Stimulated activated CD4-positive, alpha-beta T cell treated with anti-CD3 and anti-CD28 coated beads, Interleukin-1b, Interleukin-23, amount 100 ng/mL, for 24 hours (primary cell): ENCODE results near the gene SLC35D2.
"Not testable (repeated sequence)": the region's sequence is repeated elsewhere in the genome, so short reads cannot be mapped to it uniquely, and the experiment has no call there.

ENCODE experiments used
- DNase-seq, 4 experiments: peaks; one replicate each; pipeline ENCODE4 v3.0.0-alpha.2; 2020; ENCODE audit warnings: low read depth in 4 of 4, low spot score in 1 of 4

SLC35D2 gene

DNA sequence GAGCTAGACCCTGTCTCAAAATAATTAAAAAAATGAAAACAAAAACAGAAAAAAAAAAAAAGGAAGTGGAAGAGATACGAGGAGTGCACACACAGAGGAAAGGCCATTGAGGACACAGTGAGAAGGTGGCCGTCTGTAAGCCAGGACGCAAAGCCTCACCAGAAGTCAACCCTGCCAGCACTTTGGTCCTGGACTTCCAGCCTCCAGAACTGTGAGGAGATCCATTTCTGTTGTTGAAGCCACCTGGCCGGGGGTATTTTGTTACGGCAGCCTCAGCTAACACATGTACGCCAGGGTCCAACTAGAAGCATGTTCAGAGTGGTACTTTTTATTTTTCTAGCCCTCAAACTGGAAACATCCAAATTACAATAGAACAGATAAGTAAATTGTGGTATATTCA is 21.8 kb downstream of the SLC35D2 start:
- no peak for DNase-seq

DNA sequence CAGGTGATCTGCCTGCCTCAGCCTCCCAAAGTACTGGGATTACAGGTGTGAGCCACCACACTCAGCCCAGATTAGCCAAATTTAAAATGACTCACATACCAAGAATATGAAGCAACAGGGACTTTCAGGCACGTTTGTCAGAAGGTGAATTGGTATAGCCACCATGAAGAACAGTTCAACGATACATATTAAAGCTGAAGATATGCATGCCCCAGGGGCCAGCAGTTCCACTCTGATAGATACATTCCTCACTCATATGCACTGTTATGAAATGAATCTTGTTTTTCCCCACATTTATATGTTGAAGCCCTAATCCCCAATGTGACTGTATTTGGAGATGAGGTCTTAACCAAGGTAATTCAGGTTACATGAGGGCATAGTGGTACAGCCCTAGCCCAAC is 22.5 kb downstream of the SLC35D2 start:
- DNase-seq: no peak

DNA sequence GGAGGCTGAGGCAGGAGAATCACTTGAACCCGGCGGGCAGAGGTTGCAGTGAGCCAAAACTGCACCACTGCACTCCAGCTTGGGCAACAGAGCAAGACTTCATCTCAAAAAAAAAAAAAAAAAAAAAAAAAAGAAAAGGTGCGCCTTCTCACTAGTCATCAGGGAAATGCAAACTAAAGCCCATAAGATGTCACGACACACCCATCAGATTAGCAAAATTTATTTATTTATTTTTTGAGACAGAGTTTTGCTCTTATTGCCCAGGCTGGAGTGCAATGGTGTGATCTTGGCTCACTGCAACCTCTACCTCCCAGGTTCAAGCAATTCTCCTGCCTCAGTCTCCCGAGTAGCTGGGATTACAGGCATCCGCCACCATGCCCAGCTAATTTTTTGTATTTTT is 23.0 kb downstream of the SLC35D2 start:
- not testable (repeated sequence) for DNase-seq

DNA sequence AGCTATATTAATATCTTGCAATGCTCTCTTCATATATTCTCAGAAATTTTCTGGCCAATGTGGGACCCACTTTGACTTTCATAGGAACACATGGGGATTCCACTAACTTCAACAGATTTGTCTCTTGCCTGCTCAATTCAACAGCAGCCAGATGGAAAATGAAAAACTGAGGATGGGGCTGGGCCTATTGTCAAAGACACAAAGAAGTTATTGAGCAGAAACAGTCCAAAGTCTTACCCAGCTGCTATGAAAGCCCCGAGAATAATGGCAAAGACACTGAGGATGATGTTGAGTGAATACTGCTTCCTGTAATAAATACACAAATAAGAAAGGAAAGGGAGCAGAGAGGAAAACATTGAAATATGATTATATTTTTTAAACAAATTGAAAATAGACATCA is 32.6 kb downstream of the SLC35D2 start:
- DNase-seq: no peak

DNA sequence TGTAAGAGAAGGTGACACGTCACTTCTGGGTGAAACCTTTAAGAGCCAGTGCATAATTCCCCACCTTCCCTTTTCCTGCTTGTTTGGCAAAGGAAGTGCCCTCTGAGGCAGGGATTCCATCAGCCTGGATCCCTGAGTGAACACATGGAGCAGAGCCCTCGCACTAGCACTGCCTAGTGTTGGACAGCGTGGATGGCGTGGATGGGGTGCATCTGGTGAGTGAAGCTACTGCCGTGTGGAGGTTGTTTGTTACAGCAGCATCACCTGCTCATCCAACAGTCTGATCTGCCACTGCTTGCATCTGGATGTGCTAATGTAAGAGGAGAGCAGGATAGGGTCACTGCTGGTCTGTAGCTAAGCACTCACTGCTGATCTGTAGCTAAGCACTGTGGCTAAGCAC is 35.2 kb downstream of the SLC35D2 start:
- no peak for DNase-seq

DNA sequence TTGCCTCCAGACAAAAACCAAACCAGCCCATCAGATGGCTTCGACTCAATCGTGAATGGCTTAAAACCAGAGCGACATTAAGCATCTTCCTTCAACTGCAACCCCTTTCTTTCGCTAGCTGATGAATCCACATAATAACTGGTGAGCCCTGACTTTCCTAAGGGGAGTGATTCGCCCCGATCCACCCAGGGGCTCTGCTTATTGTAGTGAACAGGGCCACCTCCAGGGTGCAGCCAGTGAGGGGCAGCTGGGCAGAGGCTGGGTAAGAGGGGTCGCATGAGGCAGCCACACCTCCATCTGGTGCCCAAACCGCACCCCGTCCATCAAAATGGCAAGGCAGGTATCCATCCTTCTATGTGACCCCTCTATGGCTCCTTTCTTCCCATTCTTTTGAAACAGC is 38.0 kb downstream of the SLC35D2 start:
- DNase-seq: no peak

DNA sequence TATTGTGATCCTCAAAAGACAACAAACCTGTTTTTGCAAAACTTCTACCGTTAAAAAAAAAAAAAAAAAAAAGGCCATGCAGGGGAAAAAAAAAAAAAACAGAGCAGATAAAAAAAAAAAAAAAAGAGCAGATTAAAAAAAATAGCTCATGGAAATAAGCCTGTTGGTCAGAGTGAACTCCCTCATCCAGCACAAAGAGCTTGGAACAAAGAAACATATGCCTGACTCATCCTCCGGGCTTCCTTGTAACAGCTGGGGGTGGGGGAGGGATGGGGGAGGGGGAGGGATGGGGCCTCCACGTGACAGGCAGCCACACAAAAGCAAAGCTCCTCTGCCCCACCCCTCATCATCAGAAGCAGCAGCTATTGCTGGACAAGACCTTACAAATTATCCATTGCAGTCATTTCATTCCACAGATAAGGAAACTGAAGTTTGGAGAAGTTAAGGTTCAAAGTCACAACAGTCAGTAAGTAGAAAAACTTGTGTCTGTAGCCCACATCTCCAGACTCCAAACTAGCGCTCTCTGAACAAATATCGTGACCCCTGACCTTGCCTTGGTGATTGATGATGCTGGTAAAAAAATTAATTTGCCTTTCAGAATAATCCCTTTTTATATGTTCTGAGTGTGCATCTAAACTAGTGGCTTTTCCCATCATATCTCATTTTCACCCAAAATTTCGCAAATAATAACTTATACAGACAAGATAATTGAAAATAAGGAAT is 38.9 kb downstream of the SLC35D2 start:
- DNase-seq: no peak

DNA sequence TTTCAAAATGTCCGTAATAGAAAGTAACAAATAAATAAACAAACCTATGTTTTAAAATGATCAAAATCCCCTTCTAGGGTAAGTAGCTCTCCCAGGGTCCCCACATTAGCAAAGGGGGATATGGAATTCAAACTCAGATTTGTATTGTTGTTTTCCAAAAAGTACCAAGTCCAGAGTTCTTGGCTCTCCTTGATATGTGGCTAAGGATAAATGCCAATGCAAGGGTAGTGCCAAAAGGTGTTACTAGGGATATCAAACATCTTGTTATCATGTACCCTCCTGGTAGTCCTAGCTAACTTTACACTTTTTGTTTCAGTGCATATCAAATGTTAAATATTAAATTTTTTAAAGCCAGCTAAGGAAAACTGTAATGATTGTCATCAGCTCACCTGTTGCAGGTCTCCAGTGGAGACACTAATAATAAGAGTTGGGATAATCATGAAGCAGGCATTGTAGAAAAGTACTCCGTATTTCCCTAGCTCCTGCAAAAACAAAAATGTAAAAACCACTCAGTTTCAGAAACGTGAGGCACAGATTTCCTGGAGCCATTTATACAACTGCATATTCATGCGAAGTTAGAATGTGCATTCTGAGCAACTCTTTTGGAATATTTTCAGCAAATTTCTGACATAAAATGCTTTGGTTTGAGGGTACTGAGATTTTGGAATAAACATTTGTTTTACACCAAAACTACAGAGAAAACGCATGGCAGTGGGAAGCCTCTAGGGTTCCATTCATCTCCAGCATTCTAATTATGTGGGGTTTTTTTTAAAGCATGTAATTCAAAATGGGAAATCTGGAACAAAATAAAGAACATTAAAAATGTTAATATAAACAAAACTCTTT is 39.8 kb downstream of the SLC35D2 start:
- no peak for DNase-seq

DNA sequence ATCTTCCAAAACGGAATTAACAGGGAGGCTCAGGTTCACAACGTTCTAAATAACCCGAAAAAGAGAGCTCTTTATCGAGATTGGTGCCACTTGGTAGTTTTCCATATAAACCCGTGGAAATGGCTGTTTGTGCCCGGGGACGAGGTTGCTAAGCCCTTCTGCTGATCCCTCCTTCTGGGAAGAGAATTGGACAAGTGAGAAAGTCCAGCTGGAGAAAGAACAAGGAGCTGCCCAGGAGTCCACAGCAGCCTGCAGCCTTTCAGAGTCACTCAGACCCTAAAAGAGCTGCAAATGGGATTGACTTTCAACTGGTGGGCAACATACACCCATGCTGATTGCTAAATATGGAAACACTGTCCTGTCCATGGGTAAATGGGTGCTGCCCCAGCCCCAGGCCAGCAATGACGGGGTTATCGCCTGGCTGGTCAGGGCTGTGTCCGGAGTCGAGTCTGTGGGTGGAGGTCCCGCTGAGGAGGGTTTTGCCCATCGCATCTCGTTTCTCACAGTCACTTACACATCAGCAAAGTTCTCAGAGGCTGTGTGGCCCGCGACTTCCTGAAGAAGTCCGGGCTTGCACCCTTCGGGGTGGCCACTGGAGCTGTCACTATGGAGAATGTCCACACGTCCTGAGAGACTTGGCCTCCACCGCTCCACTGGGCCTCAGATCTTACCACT is 40.8 kb downstream of the SLC35D2 start:
- no peak for DNase-seq

DNA sequence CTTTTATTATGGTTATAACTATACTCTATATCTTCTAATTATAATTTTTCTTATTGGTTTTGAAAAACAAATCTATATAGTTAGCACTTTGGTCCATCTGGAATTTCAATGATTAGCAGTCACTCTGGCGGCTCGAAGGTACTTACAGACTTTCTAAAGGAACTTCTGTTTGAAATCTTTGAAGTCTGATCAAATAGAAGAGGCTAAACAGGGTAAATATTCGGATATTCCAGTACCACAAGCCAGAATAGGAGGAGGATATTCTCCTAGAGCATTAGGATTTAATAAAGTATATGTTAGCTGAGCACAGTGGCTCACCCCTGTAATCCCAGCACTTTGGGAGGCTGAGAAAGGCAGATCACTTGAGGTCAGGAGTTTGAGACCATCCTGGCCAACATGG is 42.8 kb downstream of the SLC35D2 start:
- DNase-seq: no peak

DNA sequence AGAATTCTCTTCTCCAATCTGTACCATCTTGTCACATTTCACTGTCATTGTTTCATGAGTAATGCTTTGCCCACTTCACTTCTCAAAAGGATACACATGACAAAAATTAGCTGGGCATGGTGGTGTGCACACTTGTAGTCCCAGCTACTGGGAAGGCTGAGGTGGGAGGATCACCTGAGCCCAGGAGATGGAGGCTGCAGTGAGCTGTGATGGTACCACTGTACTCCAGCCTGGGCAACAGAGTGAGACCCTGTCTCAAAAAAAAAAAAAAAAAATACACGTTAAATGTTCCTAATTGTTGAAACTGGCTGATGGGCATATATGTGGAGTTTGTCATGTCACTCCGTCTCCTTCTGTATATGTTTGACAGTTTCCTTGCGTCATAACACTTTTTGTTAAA is 45.2 kb downstream of the SLC35D2 start:
- no peak for DNase-seq

DNA sequence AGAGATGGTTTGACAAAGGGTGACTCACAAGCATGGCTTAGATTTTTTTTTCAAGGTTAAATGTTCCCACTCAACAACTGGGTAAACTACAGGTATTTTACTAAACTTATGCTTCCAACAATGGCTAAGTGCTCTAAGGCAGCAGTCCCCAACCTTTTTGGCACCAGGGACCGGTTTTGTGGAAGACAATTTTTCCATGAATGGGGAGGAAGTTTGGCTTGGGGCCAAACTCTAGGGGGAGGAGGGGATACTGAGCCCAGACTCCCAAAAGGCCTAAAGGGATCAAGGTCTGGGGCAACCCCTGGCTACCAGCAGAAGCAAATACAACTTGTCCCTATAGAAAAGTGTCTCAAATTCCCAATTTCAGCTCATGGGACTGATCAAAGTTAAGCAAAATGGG is 49.6 kb downstream of the SLC35D2 start:
- no peak for DNase-seq

DNA sequence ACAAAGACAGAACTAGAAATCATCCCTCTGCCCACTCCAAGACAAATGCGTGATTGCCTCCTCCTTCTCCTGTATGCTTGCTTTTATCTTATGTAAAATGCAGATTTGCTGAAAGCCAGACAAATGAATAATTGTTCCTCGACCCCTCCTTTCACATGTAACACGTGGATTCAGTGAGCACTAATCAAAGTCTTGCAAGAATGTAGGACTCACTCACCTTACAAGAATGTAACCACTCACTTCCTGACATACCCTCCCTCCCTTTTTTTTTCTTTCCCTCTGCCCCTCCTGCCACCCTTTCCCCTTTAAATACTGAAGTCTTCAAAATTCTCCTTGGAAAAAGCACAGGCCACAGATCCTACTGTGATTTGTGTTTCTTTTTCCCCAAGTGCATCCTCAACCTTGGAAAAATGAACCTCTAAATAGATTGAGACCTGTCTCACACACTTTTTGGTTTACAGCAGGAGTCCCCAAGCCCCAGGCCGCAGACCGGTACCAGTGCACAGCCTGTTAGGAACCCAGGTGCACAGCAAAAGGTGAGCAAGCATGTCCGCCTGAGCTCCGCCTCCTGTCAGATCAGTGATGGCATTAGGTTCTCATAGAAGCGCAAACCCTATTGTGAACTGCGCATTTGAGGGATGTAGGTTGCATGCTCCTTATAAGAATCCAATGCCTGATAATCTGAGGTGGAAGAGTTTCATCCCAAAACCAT is 52.1 kb downstream of the SLC35D2 start:
- DNase-seq: no peak

DNA sequence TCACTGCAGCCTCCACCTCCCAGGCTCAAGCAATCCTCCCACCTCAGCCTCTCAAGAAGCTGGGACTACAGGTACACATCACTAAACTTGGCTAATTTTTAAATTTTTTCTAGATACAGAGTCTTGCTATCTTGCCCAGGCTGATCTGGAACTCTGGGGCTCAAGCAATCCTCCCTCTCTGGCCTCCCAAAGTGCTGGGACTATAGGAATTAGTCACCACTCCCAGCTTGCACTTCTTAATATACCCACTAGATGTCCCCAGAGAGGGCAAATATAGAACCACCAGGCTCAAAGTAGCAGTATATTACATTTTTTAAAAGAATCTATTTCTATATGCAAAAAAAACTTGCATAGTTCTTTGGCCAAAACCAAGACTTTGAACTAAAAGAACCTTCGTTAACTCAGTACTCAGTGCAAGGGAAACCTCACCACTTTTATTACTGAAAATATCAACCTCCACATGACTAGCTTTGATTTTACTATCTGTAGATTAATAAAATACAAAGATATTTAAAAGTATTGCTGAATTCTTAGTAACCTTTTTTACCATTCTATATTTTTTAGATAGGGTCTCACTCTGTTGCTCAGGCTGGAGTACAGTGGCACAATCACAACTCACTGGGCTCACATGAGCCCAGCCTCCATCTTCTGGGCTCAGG is 55.7 kb downstream of the SLC35D2 start:
- peak; percentile 3 to 20 (median 11) for DNase-seq

DNA sequence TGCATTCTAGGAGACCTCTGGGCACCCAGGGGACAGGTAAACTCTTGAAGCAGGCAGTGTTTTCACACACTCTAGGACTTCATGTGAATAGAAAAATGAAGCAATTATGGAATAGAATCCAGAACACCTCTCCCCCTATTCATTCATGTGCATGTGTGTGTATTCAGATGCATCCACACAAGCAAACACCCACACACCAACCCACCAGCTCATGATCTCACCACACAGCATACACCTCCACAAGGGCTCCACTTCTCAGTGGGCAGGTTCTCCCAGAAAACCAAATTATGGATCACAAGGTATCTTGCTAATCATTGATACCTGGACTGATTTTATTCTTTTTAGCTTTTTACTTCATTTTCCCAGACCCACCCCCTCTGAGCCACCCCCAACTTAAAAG is 60.3 kb downstream of the SLC35D2 start:
- no peak for DNase-seq

DNA sequence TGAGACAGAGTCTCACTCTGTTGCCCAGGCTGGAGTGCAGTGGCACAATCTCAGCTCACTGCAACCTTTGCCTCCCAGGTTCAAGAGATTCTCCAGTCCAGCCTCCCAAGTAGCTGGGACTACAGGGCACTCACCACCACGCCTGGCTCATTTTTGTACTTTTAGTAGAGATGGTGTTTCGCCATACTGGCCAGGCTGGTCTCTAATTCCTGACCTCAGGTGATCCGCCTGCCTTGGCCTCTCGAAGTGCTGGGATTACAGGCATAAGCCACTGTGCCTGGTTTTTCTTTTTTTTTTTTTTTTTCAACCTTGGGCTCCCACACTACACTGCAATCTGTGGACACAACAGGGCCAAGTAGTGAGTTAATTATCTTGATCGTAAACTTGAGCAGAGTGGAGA is 60.8 kb downstream of the SLC35D2 start:
- not testable (repeated sequence) for DNase-seq

DNA sequence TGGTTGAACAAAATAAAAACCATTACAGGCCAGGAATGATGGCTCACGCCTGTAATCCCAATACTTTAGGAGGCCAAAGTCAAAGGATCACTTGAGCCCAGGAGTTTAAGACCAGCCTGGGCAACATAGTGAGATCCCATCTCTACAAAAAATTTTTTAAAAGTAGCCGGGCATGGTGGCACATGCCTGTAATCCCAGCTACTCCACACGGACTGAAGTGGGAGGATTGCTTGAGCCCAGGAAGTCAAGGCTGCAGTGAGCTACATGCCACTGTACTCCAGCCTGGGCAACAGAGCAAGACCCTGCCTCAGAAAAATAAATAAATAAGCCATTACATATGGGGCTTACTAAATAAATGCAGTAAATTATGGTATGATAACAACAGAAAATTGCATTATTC is 61.3 kb downstream of the SLC35D2 start:
- not testable (repeated sequence) for DNase-seq

DNA sequence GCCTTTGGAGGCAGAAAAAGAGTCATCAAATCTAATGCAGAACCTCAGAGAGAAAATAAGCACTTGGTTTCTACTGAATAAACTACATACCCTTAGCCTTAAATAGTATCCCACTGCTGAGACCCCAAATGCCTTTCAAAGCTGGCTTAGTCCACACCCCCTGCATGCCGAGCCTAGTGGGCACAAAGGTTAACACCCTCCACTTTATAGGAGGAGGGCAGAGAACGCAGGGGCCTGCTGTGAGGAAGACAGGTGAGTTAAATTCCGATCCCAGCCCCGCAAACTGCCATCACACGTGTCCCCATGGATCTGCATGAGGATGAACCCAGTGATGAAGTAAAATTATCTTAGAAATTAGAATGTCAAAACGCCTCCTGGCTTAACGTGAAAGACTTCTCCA is 62.0 kb downstream of the SLC35D2 start:
- no peak for DNase-seq

DNA sequence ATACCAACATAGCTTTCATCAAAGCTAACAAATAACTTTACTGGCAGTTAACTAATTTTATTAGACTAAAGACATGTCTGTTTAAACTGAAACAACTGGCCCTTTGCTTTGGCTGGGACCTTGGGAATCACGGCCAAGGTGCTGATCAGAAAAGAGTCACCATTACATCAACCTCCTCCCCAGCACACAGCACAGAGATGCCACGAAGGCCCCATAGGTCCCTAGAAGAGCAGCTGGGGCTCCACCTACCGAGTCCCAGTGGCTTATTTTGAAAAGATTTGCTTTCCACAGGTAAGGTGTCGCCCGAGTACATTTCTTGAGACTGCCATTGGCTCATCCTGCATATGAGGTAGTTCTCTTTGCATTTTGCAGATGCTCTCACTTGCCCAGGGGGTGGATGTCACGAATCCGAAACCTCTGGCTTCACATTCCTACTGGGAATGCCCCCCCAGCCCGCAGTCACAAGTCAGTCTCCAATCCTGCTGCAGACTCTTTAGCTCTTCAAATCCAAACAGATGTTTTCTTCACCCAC is 62.7 kb downstream of the SLC35D2 start:
- no peak for DNase-seq

DNA sequence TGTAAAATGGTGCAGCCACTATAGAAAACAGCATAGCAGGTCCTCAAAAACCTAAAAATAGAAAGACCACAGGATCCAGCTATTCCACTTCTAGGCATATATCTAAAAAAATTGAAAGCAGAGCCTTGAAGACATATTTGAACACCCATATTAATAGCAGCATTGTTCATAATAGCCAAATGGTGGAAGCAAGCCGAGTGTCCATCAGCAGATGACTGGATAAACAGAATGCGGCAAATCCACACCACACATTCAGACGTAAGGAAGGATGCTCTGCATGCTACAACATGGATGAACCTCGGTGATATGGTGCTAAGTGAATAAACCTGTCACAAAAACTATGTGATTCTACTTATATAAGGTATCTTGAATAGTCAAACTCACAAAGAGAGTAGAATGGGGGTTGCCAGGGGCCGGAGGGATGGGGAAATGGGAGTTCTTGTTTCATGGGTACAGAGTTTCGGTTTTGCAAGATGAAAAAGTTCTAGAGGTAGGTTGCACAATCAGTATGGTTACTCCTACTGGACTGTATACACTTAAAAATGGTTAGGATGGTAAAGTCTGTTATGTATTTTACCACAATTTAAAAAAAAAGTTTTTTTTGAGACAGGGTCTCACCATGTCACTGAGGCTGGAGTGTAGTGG is 64.5 kb downstream of the SLC35D2 start:
- DNase-seq: no peak
